Fibroblast of lung (primary cell): ENCODE results near the gene CERS3. TPM values are rescaled to one million over a fixed set of nuclear protein-coding genes. Genes with fewer than 3 reads are reported as not detected.

Experiments
- DNase-seq, 2 donors: peaks; one replicate each; pipeline versions ENCODE4 v3.0.0 to v3.0.0-alpha.2; 2010; ENCODE audit warnings: low read depth in 2 of 2
- H2AFZ ChIP-seq: 2 replicates; pipeline ENCODE4 v1.5.1; 2012; ENCODE audit warnings: low read length, control low read depth, inconsistent platforms
- H3K27ac ChIP-seq: 2 replicates; pipeline ENCODE4 v1.5.1; 2011; ENCODE audit warnings: low read length, control low read depth; ENCODE audit not compliant: insufficient read depth
- H3K27me3 ChIP-seq: 2 replicates; pipeline ENCODE4 v1.5.1; 2011; ENCODE audit warnings: mild to moderate bottlenecking, low read length; ENCODE audit not compliant: control insufficient read depth, insufficient read depth
- H3K36me3 ChIP-seq: 2 replicates; pipeline ENCODE4 v1.5.1; 2011; ENCODE audit warnings: low read length; ENCODE audit not compliant: control insufficient read depth, insufficient read depth
- H3K4me1 ChIP-seq: 2 replicates; pipeline ENCODE4 v1.5.1; 2011; ENCODE audit warnings: low read length; ENCODE audit not compliant: control insufficient read depth, insufficient read depth; ENCODE audit errors: extremely low read depth
- H3K4me2 ChIP-seq: 2 replicates; pipeline ENCODE4 v1.5.1; 2011; ENCODE audit warnings: low read length, control low read depth; ENCODE audit not compliant: insufficient read depth; ENCODE audit errors: extremely low read depth
- H3K4me3 ChIP-seq, 4 experiments: fragments of 200-600 bp in 1 of 4; sonication (generic) in 1 of 4; replicated peaks in 1 of 4; 2 replicates each; pipeline ENCODE4 v1.5.1; 2011 to 2016; ENCODE audit warnings: low read length in 4 of 4, low read depth in 3 of 4, mild to moderate bottlenecking in 3 of 4, control low read depth in 2 of 4, inconsistent platforms in 1 of 4, mixed read lengths in 1 of 4; ENCODE audit not compliant: insufficient read depth in 1 of 4; ENCODE audit errors: control extremely low read depth in 1 of 4
- H3K79me2 ChIP-seq: 2 replicates; pipeline ENCODE4 v1.5.1; 2012; ENCODE audit warnings: mild to moderate bottlenecking, low read length, inconsistent platforms; ENCODE audit not compliant: control insufficient read depth, insufficient read depth
- H3K9ac ChIP-seq: 2 replicates; pipeline ENCODE4 v1.5.1; 2011; ENCODE audit warnings: mild to moderate bottlenecking, low read length, control low read depth; ENCODE audit not compliant: insufficient read depth
- H3K9me3 ChIP-seq: 2 replicates; pipeline ENCODE4 v1.5.1; 2012; ENCODE audit warnings: low read depth, low read length; ENCODE audit not compliant: control insufficient read depth, insufficient read depth
- H4K20me1 ChIP-seq: 2 replicates; pipeline ENCODE4 v1.5.1; 2011; ENCODE audit warnings: low read length; ENCODE audit not compliant: control insufficient read depth, insufficient read depth; ENCODE audit errors: extremely low read depth
- EZH2 ChIP-seq: IDR thresholded peaks from 2 replicates; pipeline ENCODE4 v1.5.1; 2012; ENCODE audit warnings: low read length, control low read depth, mild to moderate bottlenecking; ENCODE audit errors: missing control alignments
- polyA plus RNA-seq, 2 donors: library from polyadenylated mRNA; depleted of rRNA in 1 of 2; stranded (reverse) in 1 of 2; unstranded in 1 of 2; fragments of >200 nt; gene quantifications; 2 replicates each; pipeline ENCODE4 v1.2.1, GENCODE V29; 2011 to 2012; ENCODE audit warnings: missing spikeins in 1 of 2
- total RNA-seq: library from RNA; depleted of rRNA; stranded (reverse); fragments of >200 nt; gene quantifications from 2 replicates; pipeline ENCODE4 v1.2.1, GENCODE V29; 2014
- TF ChIP-seq, protein P1 (sequence below), 2 donors: IDR thresholded peaks in 1 of 2; conservative IDR thresholded peaks in 1 of 2; 1 replicate in 1 of 2; 2 replicates in 1 of 2; pipeline ENCODE4 v1.5.1; 2011 to 2012; ENCODE audit warnings: low read length in 2 of 2, control low read depth in 1 of 2, inconsistent platforms in 1 of 2, low read depth in 1 of 2, mild to moderate bottlenecking in 1 of 2

The CERS3 gene
- total and polyA plus RNA-seq, 2 donors (not counting 1 experiment from before 2014, with no cell fraction given): not detected

DNA sequence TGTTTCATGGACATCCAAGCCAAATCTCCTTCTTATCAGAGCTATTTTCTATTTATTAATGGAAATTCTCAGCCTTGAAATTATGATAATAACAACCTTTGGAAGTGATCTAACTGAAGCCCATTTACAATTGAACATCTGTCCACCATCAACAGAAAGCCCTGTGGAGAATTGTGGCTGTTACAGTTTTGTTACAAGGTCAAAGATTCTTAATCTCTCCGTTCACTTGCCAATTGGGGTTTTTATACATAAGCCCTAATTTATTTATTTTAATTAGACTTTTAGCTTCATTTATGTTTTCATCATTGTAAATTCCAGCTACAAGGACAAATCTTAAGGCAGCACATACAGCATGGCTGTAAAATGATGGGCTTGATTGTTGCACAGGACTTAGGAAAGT is 3.3 kb downstream of the CERS3 start:
- TF ChIP-seq, protein P1, sequence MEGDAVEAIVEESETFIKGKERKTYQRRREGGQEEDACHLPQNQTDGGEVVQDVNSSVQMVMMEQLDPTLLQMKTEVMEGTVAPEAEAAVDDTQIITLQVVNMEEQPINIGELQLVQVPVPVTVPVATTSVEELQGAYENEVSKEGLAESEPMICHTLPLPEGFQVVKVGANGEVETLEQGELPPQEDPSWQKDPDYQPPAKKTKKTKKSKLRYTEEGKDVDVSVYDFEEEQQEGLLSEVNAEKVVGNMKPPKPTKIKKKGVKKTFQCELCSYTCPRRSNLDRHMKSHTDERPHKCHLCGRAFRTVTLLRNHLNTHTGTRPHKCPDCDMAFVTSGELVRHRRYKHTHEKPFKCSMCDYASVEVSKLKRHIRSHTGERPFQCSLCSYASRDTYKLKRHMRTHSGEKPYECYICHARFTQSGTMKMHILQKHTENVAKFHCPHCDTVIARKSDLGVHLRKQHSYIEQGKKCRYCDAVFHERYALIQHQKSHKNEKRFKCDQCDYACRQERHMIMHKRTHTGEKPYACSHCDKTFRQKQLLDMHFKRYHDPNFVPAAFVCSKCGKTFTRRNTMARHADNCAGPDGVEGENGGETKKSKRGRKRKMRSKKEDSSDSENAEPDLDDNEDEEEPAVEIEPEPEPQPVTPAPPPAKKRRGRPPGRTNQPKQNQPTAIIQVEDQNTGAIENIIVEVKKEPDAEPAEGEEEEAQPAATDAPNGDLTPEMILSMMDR (conservative IDR thresholded peaks at IDR 0.05 in 1 of 2, IDR thresholded peaks at IDR 0.05 in 1 of 2; ENCODE audit: low read depth in 1 of 2, low read length in 2 of 2): no peak
- no peak for TF ChIP-seq EZH2
- H3K9ac ChIP-seq: no peak overlapping the region
- H3K4me1 ChIP-seq: no peaks in the 10 kb centered on the region
- H3K27me3 ChIP-seq: no peaks in the 10 kb centered on the region
- H3K27ac ChIP-seq: no peak overlapping the region
- H3K9me3 ChIP-seq: no peaks in the 10 kb centered on the region
- no peak overlapping the region for H3K4me3 ChIP-seq
- H4K20me1 ChIP-seq: no peaks in the 10 kb centered on the region
- H3K4me2 ChIP-seq: no peak overlapping the region
- H3K36me3 ChIP-seq: no peaks in the 10 kb centered on the region
- no peak overlapping the region for H2AFZ ChIP-seq
- DNase-seq: no peak
- no peaks in the 10 kb centered on the region for H3K79me2 ChIP-seq

DNA sequence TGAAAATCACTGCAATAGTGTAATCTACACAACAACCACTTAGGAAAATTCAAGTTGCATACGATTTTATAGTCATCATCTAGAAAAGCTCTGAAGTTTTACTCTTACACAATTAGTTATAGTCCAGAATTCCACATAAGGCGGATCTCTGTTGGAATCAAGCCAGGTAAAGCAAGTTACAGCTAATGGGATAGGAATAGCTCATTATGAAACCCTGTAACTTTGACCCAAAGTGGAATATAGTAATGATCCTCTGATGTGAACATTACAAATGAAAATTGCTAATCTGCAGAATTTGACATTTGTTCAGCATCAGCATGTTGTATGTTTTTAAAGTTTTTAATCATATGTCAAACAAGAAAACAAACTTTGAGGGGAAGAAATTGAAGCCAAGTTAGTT is 4.4 kb downstream of the CERS3 start:
- no peaks in the 10 kb centered on the region for H3K36me3 ChIP-seq
- no peak overlapping the region for H3K4me2 ChIP-seq
- no peaks in the 10 kb centered on the region for H3K9me3 ChIP-seq
- H3K9ac ChIP-seq: no peak overlapping the region
- H4K20me1 ChIP-seq: no peaks in the 10 kb centered on the region
- no peak overlapping the region for H3K4me3 ChIP-seq
- H3K4me1 ChIP-seq: no peaks in the 10 kb centered on the region
- no peak overlapping the region for H2AFZ ChIP-seq
- no peak overlapping the region for H3K27ac ChIP-seq
- H3K79me2 ChIP-seq: no peaks in the 10 kb centered on the region
- no peak for DNase-seq
- TF ChIP-seq, protein P1 (conservative IDR thresholded peaks at IDR 0.05 in 1 of 2, IDR thresholded peaks at IDR 0.05 in 1 of 2; ENCODE audit: low read depth in 1 of 2, low read length in 2 of 2): no peak
- no peak for TF ChIP-seq EZH2
- H3K27me3 ChIP-seq: no peaks in the 10 kb centered on the region

DNA sequence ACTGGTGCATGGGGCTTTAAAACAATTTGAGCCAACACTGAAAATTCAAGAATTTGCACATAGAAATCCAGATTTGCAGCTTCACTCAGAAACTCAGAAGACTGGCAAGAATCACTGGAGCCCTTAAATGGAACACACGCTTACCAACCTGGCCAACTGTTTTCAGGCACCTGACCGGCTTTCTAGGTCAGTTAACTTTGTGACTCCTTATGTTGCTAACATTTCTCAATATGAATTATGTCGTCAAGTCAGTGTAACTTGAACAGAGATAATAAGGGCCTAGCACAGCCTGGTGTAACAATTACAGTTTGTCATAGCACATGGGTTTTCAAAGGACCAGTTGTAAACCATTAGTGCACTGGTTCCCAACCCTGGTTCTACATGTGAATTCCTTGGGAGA is 6.8 kb downstream of the CERS3 start:
- Histone ChIP-seq H3K4me2 (no peak overlapping the region), H3K9ac (no peak overlapping the region), H3K27ac (no peak overlapping the region), H3K9me3 (no peaks in the 10 kb centered on the region), H2AFZ (no peak overlapping the region), H3K79me2 (no peaks in the 10 kb centered on the region), H3K4me1 (no peaks in the 10 kb centered on the region), H4K20me1 (no peaks in the 10 kb centered on the region), H3K27me3 (no peaks in the 10 kb centered on the region), H3K4me3 (no peak overlapping the region), H3K36me3 (no peaks in the 10 kb centered on the region)
- TF ChIP-seq EZH2: no peak
- TF ChIP-seq, protein P1 (conservative IDR thresholded peaks at IDR 0.05 in 1 of 2, IDR thresholded peaks at IDR 0.05 in 1 of 2; ENCODE audit: low read depth in 1 of 2, low read length in 2 of 2): no peak
- DNase-seq: no peak
